OCI-LY3 (cell line): ENCODE data around the gene GLIS1.

Experiments used
- CTCF ChIP-seq: fragments of 200-600, 300-600 bp; sonication (generic); IDR thresholded peaks from 2 replicates; pipeline ENCODE4 v1.5.1; 2014; ENCODE audit warnings: antibody characterized with exemption, low read length, low read depth
- EZH2phosphoT487 ChIP-seq: fragments of 200-600 bp; shearing (Covaris generic); IDR thresholded peaks from 2 replicates; pipeline ENCODE4 v1.6.1; 2018; ENCODE audit warnings: antibody characterized with exemption, mixed run types, low read depth

- TF ChIP-seq CTCF (no peak), EZH2phosphoT487 (no peak)
These were observed 17.9 kb downstream of the GLIS1 start for GRCh38 chr1:53721088-53721487.
